C4-2B (cell line): Measurements from ENCODE around the gene SNRNP200.
A peak's percentile ranks its signal among the peaks of the same experiment; 100 is the strongest.

Source experiments
- ZFX ChIP-seq: fragments of 450-650 bp; IDR thresholded peaks from 2 replicates; pipeline ENCODE4 v1.6.1; 2017
- TF ChIP-seq, protein P1 (sequence below): fragments of 450-650 bp; conservative IDR thresholded peaks from 2 replicates; pipeline ENCODE4 v1.5.1; 2017; ENCODE audit warnings: mild to moderate bottlenecking

GRCh38 chr2:96267159-96267971 is 38.0 kb downstream of the SNRNP200 start:
- TF ChIP-seq, protein P1, sequence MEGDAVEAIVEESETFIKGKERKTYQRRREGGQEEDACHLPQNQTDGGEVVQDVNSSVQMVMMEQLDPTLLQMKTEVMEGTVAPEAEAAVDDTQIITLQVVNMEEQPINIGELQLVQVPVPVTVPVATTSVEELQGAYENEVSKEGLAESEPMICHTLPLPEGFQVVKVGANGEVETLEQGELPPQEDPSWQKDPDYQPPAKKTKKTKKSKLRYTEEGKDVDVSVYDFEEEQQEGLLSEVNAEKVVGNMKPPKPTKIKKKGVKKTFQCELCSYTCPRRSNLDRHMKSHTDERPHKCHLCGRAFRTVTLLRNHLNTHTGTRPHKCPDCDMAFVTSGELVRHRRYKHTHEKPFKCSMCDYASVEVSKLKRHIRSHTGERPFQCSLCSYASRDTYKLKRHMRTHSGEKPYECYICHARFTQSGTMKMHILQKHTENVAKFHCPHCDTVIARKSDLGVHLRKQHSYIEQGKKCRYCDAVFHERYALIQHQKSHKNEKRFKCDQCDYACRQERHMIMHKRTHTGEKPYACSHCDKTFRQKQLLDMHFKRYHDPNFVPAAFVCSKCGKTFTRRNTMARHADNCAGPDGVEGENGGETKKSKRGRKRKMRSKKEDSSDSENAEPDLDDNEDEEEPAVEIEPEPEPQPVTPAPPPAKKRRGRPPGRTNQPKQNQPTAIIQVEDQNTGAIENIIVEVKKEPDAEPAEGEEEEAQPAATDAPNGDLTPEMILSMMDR, result peak; percentile 50
- TF ChIP-seq ZFX, result no peak
